IMR-90 (cell line): ENCODE data around the gene EMD. TPM values are rescaled to one million over a fixed set of nuclear protein-coding genes. Genes with fewer than 3 reads are reported as not detected.

Source experiments
- ATAC-seq: fragments of 200-7000 bp; cut with Tn5 transposase; 2 replicates; pipeline ENCODE4 v1.9.1; 2020; ENCODE audit warnings: low read depth, mild to moderate bottlenecking, moderate library complexity
- BruUV-seq: library from RNA; stranded (reverse); fragments of 400-500 nt; replicated peaks from 2 replicates; lab custom pipeline; 2021; lab: Mats Ljungman, UMichigan
- CTCF ChIA-PET: fragments of 300-600 bp; formaldehyde crosslinking; extraction: SDS; loops from one replicate; lab custom pipeline; 2021; ENCODE audit warnings: antibody characterized with exemption; lab: Yijun Ruan, JAX
- POLR2A ChIA-PET: fragments of 300-600 bp; sonication (Branson Sonifier 250); formaldehyde crosslinking; loops from one replicate; lab custom pipeline; 2022; ENCODE audit warnings: antibody characterized with exemption; ENCODE audit not compliant: unreplicated experiment; lab: Charles Lee
- DNase-seq: peaks from one replicate; pipeline ENCODE4 v3.0.0; 2013
- H2AFZ ChIP-seq: replicated peaks from 2 replicates; pipeline ENCODE3; 2013; ENCODE audit warnings: low read length, mild to moderate bottlenecking; ENCODE audit not compliant: poor library complexity
- H2AK5ac ChIP-seq: 2 replicates; pipeline ENCODE4 v1.6.1; 2013; ENCODE audit warnings: low read depth, low read length, inconsistent platforms
- H2AK9ac ChIP-seq: replicated peaks from 2 replicates; pipeline ENCODE3; 2013; ENCODE audit warnings: mild to moderate bottlenecking, low read depth, low read length, moderate library complexity; ENCODE audit not compliant: poor library complexity
- H2BK120ac ChIP-seq: 2 replicates; pipeline ENCODE4 v1.6.1; 2013; ENCODE audit warnings: low read depth, low read length, inconsistent platforms
- H2BK15ac ChIP-seq: 3 replicates; pipeline ENCODE4 v1.6.1; 2013; ENCODE audit warnings: low read depth, low read length, inconsistent platforms
- H2BK20ac ChIP-seq: 2 replicates; pipeline ENCODE4 v1.6.1; 2013; ENCODE audit warnings: low read depth, mild to moderate bottlenecking, inconsistent platforms, low read length, moderate library complexity
- H2BK5ac ChIP-seq: 2 replicates; pipeline ENCODE4 v1.6.1; 2013; ENCODE audit warnings: mild to moderate bottlenecking, low read depth, low read length, inconsistent platforms; ENCODE audit not compliant: poor library complexity, severe bottlenecking
- H3K14ac ChIP-seq: replicated peaks from 2 replicates; pipeline ENCODE4 v1.6.1; 2013; ENCODE audit warnings: low read depth, low read length, inconsistent platforms
- H3K18ac ChIP-seq: 2 replicates; pipeline ENCODE4 v1.6.1; 2013; ENCODE audit warnings: low read depth, low read length, control low read depth
- H3K23ac ChIP-seq: 2 replicates; pipeline ENCODE4 v1.6.1; 2013; ENCODE audit warnings: low read depth, low read length, inconsistent platforms
- H3K27ac ChIP-seq: 2 replicates; pipeline ENCODE4 v1.5.1; 2013; ENCODE audit warnings: mild to moderate bottlenecking, control low read depth, low read length; ENCODE audit not compliant: insufficient read depth
- H3K27me3 ChIP-seq: 2 replicates; pipeline ENCODE4 v1.6.1; 2013; ENCODE audit warnings: low read length; ENCODE audit not compliant: control insufficient read depth, insufficient read depth
- H3K36me3 ChIP-seq: 2 replicates; pipeline ENCODE4 v1.6.1; 2013; ENCODE audit warnings: low read length, mixed read lengths; ENCODE audit not compliant: control insufficient read depth, insufficient read depth
- H3K4ac ChIP-seq: 2 replicates; pipeline ENCODE4 v1.6.1; 2013; ENCODE audit warnings: low read depth, low read length, inconsistent platforms
- H3K4me1 ChIP-seq: 2 replicates; pipeline ENCODE4 v1.6.1; 2013; ENCODE audit warnings: low read length, mixed read lengths; ENCODE audit not compliant: control insufficient read depth, insufficient read depth
- H3K4me2 ChIP-seq: 2 replicates; pipeline ENCODE4 v1.6.1; 2013; ENCODE audit warnings: low read depth, mild to moderate bottlenecking, control low read depth, low read length, moderate library complexity
- H3K4me3 ChIP-seq: 2 replicates; pipeline ENCODE4 v1.5.1; 2013; ENCODE audit warnings: low read depth, mild to moderate bottlenecking, control low read depth, low read length, moderate library complexity; ENCODE audit not compliant: insufficient read depth
- H3K56ac ChIP-seq: 2 replicates; pipeline ENCODE4 v1.6.1; 2013; ENCODE audit warnings: low read length, inconsistent platforms; ENCODE audit not compliant: insufficient read depth; ENCODE audit errors: extremely low read depth
- H3K79me1 ChIP-seq, 2 experiments: 2 replicates each; pipeline ENCODE4 v1.6.1; 2013; ENCODE audit warnings: low read length in 2 of 2, inconsistent platforms in 1 of 2, low read depth in 1 of 2
- H3K9ac ChIP-seq: 2 replicates; pipeline ENCODE4 v1.6.1; 2013; ENCODE audit warnings: low read depth, low read length, control low read depth
- H3K9me1 ChIP-seq: 2 replicates; pipeline ENCODE4 v1.6.1; 2013; ENCODE audit warnings: low read length, inconsistent platforms; ENCODE audit not compliant: insufficient read depth
- H3K9me3 ChIP-seq: 2 replicates; pipeline ENCODE4 v1.6.1; 2013; ENCODE audit warnings: low read length; ENCODE audit not compliant: control insufficient read depth, insufficient read depth
- H4K20me1 ChIP-seq: 2 replicates; pipeline ENCODE4 v1.6.1; 2013; ENCODE audit warnings: low read length, inconsistent platforms; ENCODE audit not compliant: insufficient read depth
- H4K5ac ChIP-seq: 2 replicates; pipeline ENCODE4 v1.6.1; 2013; ENCODE audit warnings: mild to moderate bottlenecking, low read depth, low read length, control low read depth
- H4K8ac ChIP-seq, 2 experiments: 2 replicates each; pipeline ENCODE4 v1.6.1; 2013; ENCODE audit warnings: low read depth in 2 of 2, low read length in 2 of 2, control low read depth in 1 of 2, inconsistent platforms in 1 of 2
- H4K91ac ChIP-seq: 2 replicates; pipeline ENCODE4 v1.6.1; 2013; ENCODE audit warnings: low read depth, low read length, inconsistent platforms; ENCODE audit not compliant: insufficient read depth
- CHD1 ChIP-seq: IDR thresholded peaks from 2 replicates; pipeline ENCODE4 v1.6.1; 2012; ENCODE audit warnings: low read depth, low read length, improper control_type of control experiment
- CTCF ChIP-seq: conservative IDR thresholded peaks from 2 replicates; pipeline ENCODE4 v1.5.1; 2012; ENCODE audit warnings: mild to moderate bottlenecking, low read depth, low read length, improper control_type of control experiment
- ELK1 ChIP-seq: fragments of 150-350 bp; IDR thresholded peaks from 2 replicates; pipeline ENCODE4 v1.6.1; 2016; ENCODE audit warnings: low read depth, mild to moderate bottlenecking, low read length, moderate library complexity, borderline replicate concordance
- FOS ChIP-seq: fragments of 150-350 bp; IDR thresholded peaks from 2 replicates; pipeline ENCODE4 v1.6.1; 2016; ENCODE audit warnings: low read depth, low read length
- MAZ ChIP-seq: IDR thresholded peaks from 2 replicates; pipeline ENCODE4 v1.6.1; 2012; ENCODE audit warnings: low read depth, mild to moderate bottlenecking, low read length, improper control_type of control experiment, moderate library complexity, borderline replicate concordance
- NFE2L2 ChIP-seq: fragments of 150-350 bp; IDR thresholded peaks from 2 replicates; pipeline ENCODE4 v1.6.1; 2016; ENCODE audit warnings: low read depth, mild to moderate bottlenecking, low read length
- POLR2A ChIP-seq: IDR thresholded peaks from 2 replicates; pipeline ENCODE4 v1.6.1; 2012; ENCODE audit warnings: mild to moderate bottlenecking, low read depth, low read length
- RAD21 ChIP-seq: IDR thresholded peaks from 2 replicates; pipeline ENCODE4 v1.6.1; 2012; ENCODE audit warnings: low read length, improper control_type of control experiment
- RCOR1 ChIP-seq: IDR thresholded peaks from 2 replicates; pipeline ENCODE4 v1.6.1; 2012; ENCODE audit warnings: mild to moderate bottlenecking, low read length, improper control_type of control experiment; ENCODE audit not compliant: insufficient replicate concordance
- RFX5 ChIP-seq: IDR thresholded peaks from 2 replicates; pipeline ENCODE4 v1.8.0; 2012; ENCODE audit warnings: low read depth, mild to moderate bottlenecking, low read length, moderate library complexity
- SMC3 ChIP-seq: fragments of 150-350 bp; IDR thresholded peaks from 2 replicates; pipeline ENCODE4 v1.6.1; 2016; ENCODE audit warnings: low read depth, mild to moderate bottlenecking, antibody characterized with exemption, low read length, moderate library complexity
- WGBS, 2 experiments: methylation state at CpG; one replicate each; pipeline versions ENCODE4 v1.1.5 to v1.1.7; 2013; ENCODE audit warnings: missing lambda C conversion rate in 2 of 2; ENCODE audit not compliant: insufficient read length in 1 of 2; ENCODE audit errors: extremely low coverage in 2 of 2; 5-methylcytosine and 5-hydroxymethylcytosine counted together
- dilution Hi-C: fragments of 300-500 bp; cut with HindIII; formaldehyde crosslinking; loops from one replicate; pipeline ENCODE4 v1.14.3; 2018; ENCODE audit warnings: low sequenced_read_pairs; ENCODE audit not compliant: unreplicated experiment
- in situ Hi-C: fragments of 300-500 bp; cut with MboI; formaldehyde crosslinking; loops from 3 replicates; pipeline ENCODE4 v1.14.3; 2019; ENCODE audit warnings: low sequenced_read_pairs, inconsistent platforms, mixed read lengths
- intact Hi-C: fragments of 100-400 bp; cut with micrococcal nuclease; formaldehyde crosslinking; loops from 2 replicates; pipeline ENCODE4 v1.10.0; 2022
- polyA plus RNA-seq, 3 experiments: library from polyadenylated mRNA; depleted of rRNA; stranded (reverse); fragments of >200 nt; gene quantifications; 2 replicates each; pipeline ENCODE4 v1.2.3, GENCODE V29; 2012; ENCODE audit warnings: low replicate concordance in 1 of 3
- total RNA-seq: library from RNA; depleted of rRNA; stranded (reverse); fragments of >200 nt; gene quantifications from 2 replicates; pipeline ENCODE4 v1.2.3, GENCODE V29; 2012

Gene EMD
- total and polyA plus RNA-seq, 2 of the 4 experiments (the other 2 are of a cell fraction), result 9.9 to 80.6 TPM

- dilution Hi-C loops, result no loop called here
Observed at GRCh38 chrX:154352466-154352865, 26.6 kb upstream of the EMD start.

More at GRCh38 chrX:154352466-154352865, 26.6 kb upstream of the EMD start:
- Histone ChIP-seq H3K9ac (no peak overlapping the region), H3K14ac (no peak overlapping the region), H3K79me1 (peaks cover 3 to 35% of the 10 kb centered on the region in 2 experiments; a peak in 3 of 4 replicates), H3K4me1 (no peaks in the 10 kb centered on the region), H2BK15ac (no peak overlapping the region), H2AFZ (no peak overlapping the region), H3K4me3 (no peak overlapping the region), H4K5ac (no peak overlapping the region), H2BK120ac (no peak overlapping the region), H4K91ac (no peak overlapping the region), H3K56ac (no peak overlapping the region), H3K18ac (no peak overlapping the region), H3K9me3 (no peaks in the 10 kb centered on the region; the same call in 1 of the 2 replicates), H4K20me1 (peaks cover 98% of the 10 kb centered on the region), H2BK20ac (no peak overlapping the region), H4K8ac (no peak overlapping the region), H3K27me3 (no peaks in the 10 kb centered on the region), H3K27ac (no peak overlapping the region), H3K4me2 (no peak overlapping the region), H2AK9ac (peak overlapping the region; percentile 13), H3K23ac (no peak overlapping the region), H3K4ac (no peak overlapping the region), H2AK5ac (no peak overlapping the region), H3K36me3 (peaks cover 94% of the 10 kb centered on the region), H3K9me1 (no peaks in the 10 kb centered on the region), H2BK5ac (no peak overlapping the region)
- TF ChIP-seq CHD1 (no peak), POLR2A (no peak), MAZ (no peak), RAD21 (no peak), SMC3 (no peak), RCOR1 (no peak), FOS (no peak), NFE2L2 (no peak), CTCF (no peak), ELK1 (no peak), RFX5 (no peak)
- CTCF ChIA-PET, result no interaction called here
- intact Hi-C loops, result no loop called here
- ATAC-seq (no peak), DNase-seq (no peak)
- in situ Hi-C loops, result no loop called here
- POLR2A ChIA-PET, result no interaction called here
- WGBS, 2 experiments, result 69% methylated on average over 4 of the region's 13 CpGs; no CpG with 5 or more reads in 1 of the 2 experiments
- BruUV-seq, result TSS peak; percentile 71
